ENCODE data around the gene NDUFA1. TPM values are rescaled to one million over a fixed set of nuclear protein-coding genes. Genes with fewer than 3 reads are reported as not detected.

Gene NDUFA1
- total RNA-seq, 1 experiment from 2014 or later, result 181 TPM

- no TSS peak for BruUV-seq (replicated peaks)
- intact Hi-C loops (cut with micrococcal nuclease; ENCODE audit: unreplicated experiment), result no loop called here
Observed at GRCh38 chrX:119828446-119828845, 43.2 kb upstream of the NDUFA1 start.

DNA sequence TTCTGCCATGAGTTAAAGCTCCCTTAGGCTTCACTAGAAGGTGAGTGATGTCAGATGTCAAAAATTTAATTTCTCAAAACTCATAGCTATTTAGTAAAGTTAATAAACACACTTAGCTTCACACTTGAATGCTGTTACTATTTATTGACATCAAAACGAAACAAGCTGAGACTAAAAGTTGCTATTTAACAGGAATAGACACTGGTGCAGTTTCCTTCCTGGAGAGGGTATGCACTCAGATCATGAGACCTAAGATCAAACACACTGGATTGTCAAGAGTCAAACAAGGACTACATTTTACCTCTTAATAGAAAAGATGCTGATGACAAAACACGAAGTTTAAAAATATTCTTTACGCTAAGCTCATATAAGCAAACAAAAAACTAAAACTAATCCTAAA lies 37.7 kb upstream of the NDUFA1 start:
- H2AFZ ChIP-seq, result no peak overlapping the region
- H4K20me1 ChIP-seq (ENCODE audit: insufficient read depth), result no peaks in the 10 kb centered on the region; the same call in 1 of the 2 replicates
- no peak overlapping the region for H3K27ac ChIP-seq
- intact Hi-C loops (cut with micrococcal nuclease; ENCODE audit: unreplicated experiment), result no loop called here
- H3K79me2 ChIP-seq (ENCODE audit: low read depth), result no peaks in the 10 kb centered on the region
- TF ChIP-seq CTCF (conservative IDR thresholded peaks at IDR 0.05), result no peak
- TF ChIP-seq EZH2 (IDR thresholded peaks at IDR 0.05; ENCODE audit: low read depth), result no peak
- no peaks in the 10 kb centered on the region for H3K27me3 ChIP-seq (ENCODE audit: insufficient read depth, low read depth)
- H3K4me3 ChIP-seq, result no peak overlapping the region
- no peaks in the 10 kb centered on the region for H3K4me1 ChIP-seq (replicated peaks; ENCODE audit: insufficient read depth)
- H3F3A ChIP-seq (ENCODE audit: insufficient read depth, low read depth), result no peaks in the 10 kb centered on the region
- no peaks in the 10 kb centered on the region for H3K9me2 ChIP-seq (ENCODE audit: insufficient read depth)
- no peaks in the 10 kb centered on the region for H3K9me3 ChIP-seq (ENCODE audit: insufficient read depth, low read depth)
- DNase-seq, result no peak
- BruUV-seq (replicated peaks), result no TSS peak
- no peak overlapping the region for H3K4me2 ChIP-seq
- ChIA-PET CTCF (no interaction called here), POLR2A (ENCODE audit: unreplicated experiment) (interaction anchor here (0.7 kb wide), 1 partner anchor 9 kb away, joined by 4 read pairs; no protein-coding TSS in a partner anchor)
- peaks cover 42% of the 10 kb centered on the region for H3K36me3 ChIP-seq (ENCODE audit: low read depth)

More at GRCh38 chrX:119828446-119828845, 43.2 kb upstream of the NDUFA1 start:
- TF ChIP-seq EZH2 (IDR thresholded peaks at IDR 0.05; ENCODE audit: low read depth) (no peak), CTCF (conservative IDR thresholded peaks at IDR 0.05) (no peak)
- Histone ChIP-seq H3K27ac (no peak overlapping the region), H3K9me2 (ENCODE audit: insufficient read depth) (no peaks in the 10 kb centered on the region), H2AFZ (no peak overlapping the region), H3K4me2 (no peak overlapping the region), H3K4me1 (replicated peaks; ENCODE audit: insufficient read depth) (peaks cover 8% of the 10 kb centered on the region), H3K36me3 (ENCODE audit: low read depth) (peaks cover 13% of the 10 kb centered on the region; the same call in 1 of the 2 replicates), H3K27me3 (ENCODE audit: insufficient read depth, low read depth) (no peaks in the 10 kb centered on the region), H3K9me3 (ENCODE audit: insufficient read depth, low read depth) (no peaks in the 10 kb centered on the region), H3K79me2 (ENCODE audit: low read depth) (no peaks in the 10 kb centered on the region), H3K4me3 (no peak overlapping the region), H3F3A (ENCODE audit: insufficient read depth, low read depth) (peaks cover 12% of the 10 kb centered on the region), H4K20me1 (ENCODE audit: insufficient read depth) (no peaks in the 10 kb centered on the region)
- ChIA-PET CTCF (no interaction called here), POLR2A (ENCODE audit: unreplicated experiment) (interaction anchor here (0.6 kb wide), 2 partner anchors 37 to 353 kb away, joined by 4 to 5 read pairs; partner anchors contain the start of gene RPL39)
- no peak for DNase-seq

GRCh38 chrX:119852382-119853353 lies 19.0 kb upstream of the NDUFA1 start, which contains the start of gene UPF3B:
Gene UPF3B, minus strand, starts transcription at chrX:119852963. Its CDS starts 35 bp downstream, at chrX:119852928.
- CTCF ChIA-PET, result interaction anchor here (0.6 to 0.9 kb wide), 5 partner anchors 30 to 395 kb away, joined by 3 to 5 read pairs (median 4); partner anchors contain the start of gene SOWAHD
- peak within 1 kb of the TSS; percentile 62 for H3K27ac ChIP-seq
- peaks cover 20% of the 10 kb centered on the region for H3K36me3 ChIP-seq (ENCODE audit: low read depth)
- H3F3A ChIP-seq (ENCODE audit: insufficient read depth, low read depth), result no peaks in the 10 kb centered on the region; the same call in 1 of the 2 replicates
- no peaks in the 10 kb centered on the region; the same call in 1 of the 2 replicates for H4K20me1 ChIP-seq (ENCODE audit: insufficient read depth)
- no peaks in the 10 kb centered on the region for H3K4me1 ChIP-seq (replicated peaks; ENCODE audit: insufficient read depth)
- peak within 1 kb of the TSS; percentile 82 for H3K4me2 ChIP-seq
- DNase-seq, result peak; percentile 98 to 99
- BruUV-seq (replicated peaks), result no TSS peak
- H3K79me2 ChIP-seq (ENCODE audit: low read depth), result peaks cover 27% of the 10 kb centered on the region
- TF ChIP-seq EZH2 (IDR thresholded peaks at IDR 0.05; ENCODE audit: low read depth), result no peak
- TF ChIP-seq CTCF (conservative IDR thresholded peaks at IDR 0.05), result no peak
- peak within 1 kb of the TSS; percentile 89 for H3K4me3 ChIP-seq
- H3K9me3 ChIP-seq (ENCODE audit: insufficient read depth, low read depth), result no peaks in the 10 kb centered on the region
- POLR2A ChIA-PET (ENCODE audit: unreplicated experiment), result interaction anchor here (0.6 to 1.1 kb wide), 8 partner anchors 9 to 409 kb away, joined by 3 to 30 read pairs (median 6); partner anchors contain the start of gene RPL39
- H3K27me3 ChIP-seq (ENCODE audit: insufficient read depth, low read depth), result no peaks in the 10 kb centered on the region
- no peaks in the 10 kb centered on the region for H3K9me2 ChIP-seq (ENCODE audit: insufficient read depth)
- H2AFZ ChIP-seq, result peak within 1 kb of the TSS; percentile 89
- intact Hi-C loops (cut with micrococcal nuclease; ENCODE audit: unreplicated experiment), result loop anchor here (1.0 to 2.0 kb wide), 2 partner anchors 18 to 62 kb away; partner anchors contain the start of gene RPL39

Measured in PC-9 (cell line).